ENCODE results near the gene BLM. TPM values are rescaled to one million over a fixed set of nuclear protein-coding genes. Genes with fewer than 3 reads are reported as not detected.

Gene BLM
- total RNA-seq, 2 donors from 2014 or later, result 49.6 to 58.7 TPM

- no peak overlapping the region for H3K4me3 Mint-ChIP-seq
- no peaks in the 10 kb centered on the region for H3K27me3 Mint-ChIP-seq
- DNase-seq (ENCODE audit: low spot score) (no peak), ATAC-seq (no peak)
- H3K36me3 Mint-ChIP-seq, result peaks cover 27% of the 10 kb centered on the region
- no peaks in the 10 kb centered on the region for H3K9me3 Mint-ChIP-seq
- peaks cover 13 to 24% of the 10 kb centered on the region in 2 donors for H3K4me1 Mint-ChIP-seq (ENCODE audit: low read depth in 2 of 2)
- H3K27ac Mint-ChIP-seq, result no peak overlapping the region
Observed at GRCh38 chr15:90794538-90794937, 77.4 kb downstream of the BLM start.

- H3K4me1 Mint-ChIP-seq (ENCODE audit: low read depth in 2 of 2), result peaks cover 5 to 34% of the 10 kb centered on the region in 2 donors
- no peak overlapping the region for H3K4me3 Mint-ChIP-seq
- ATAC-seq (no peak), DNase-seq (ENCODE audit: low spot score) (no peak)
- no peaks in the 10 kb centered on the region for H3K9me3 Mint-ChIP-seq
- H3K27me3 Mint-ChIP-seq, result no peaks in the 10 kb centered on the region
- peak overlapping the region; percentile 2 to 80 for H3K27ac Mint-ChIP-seq
- H3K36me3 Mint-ChIP-seq, result peaks cover 30% of the 10 kb centered on the region
Observed at GRCh38 chr15:90799639-90800170, 82.6 kb downstream of the BLM start.

GRCh38 chr15:90801803-90802202, 84.7 kb downstream of the BLM start:
- H3K4me1 Mint-ChIP-seq (ENCODE audit: low read depth in 2 of 2), result peaks cover 1 to 28% of the 10 kb centered on the region in 2 donors
- no peak overlapping the region for H3K4me3 Mint-ChIP-seq
- H3K9me3 Mint-ChIP-seq, result no peaks in the 10 kb centered on the region
- peak overlapping the region; percentile 2 to 80 for H3K27ac Mint-ChIP-seq
- no peaks in the 10 kb centered on the region for H3K27me3 Mint-ChIP-seq
- no peak for ATAC-seq
- peaks cover 20% of the 10 kb centered on the region for H3K36me3 Mint-ChIP-seq
- DNase-seq (ENCODE audit: low spot score), result no peak

- peaks cover 32 to 34% of the 10 kb centered on the region in 2 donors for H3K4me1 Mint-ChIP-seq (ENCODE audit: low read depth in 2 of 2)
- peak overlapping the region; percentile 34 to 50 for H3K27ac Mint-ChIP-seq
- H3K4me3 Mint-ChIP-seq, result peak overlapping the region; percentile 22
- peaks cover 21% of the 10 kb centered on the region for H3K36me3 Mint-ChIP-seq
- no peaks in the 10 kb centered on the region for H3K27me3 Mint-ChIP-seq
- ATAC-seq, result peak; percentile 17 to 32
- no peaks in the 10 kb centered on the region for H3K9me3 Mint-ChIP-seq
- DNase-seq (ENCODE audit: low spot score), result no peak
Observed at GRCh38 chr15:90807074-90807785, 90.1 kb downstream of the BLM start.

- Mint-ChIP-seq H3K27ac (peak overlapping the region; percentile 34 to 50), H3K9me3 (no peaks in the 10 kb centered on the region), H3K36me3 (peaks cover 24% of the 10 kb centered on the region), H3K4me1 (ENCODE audit: low read depth in 2 of 2) (peaks cover 36 to 39% of the 10 kb centered on the region in 2 donors), H3K4me3 (peak overlapping the region; percentile 22), H3K27me3 (no peaks in the 10 kb centered on the region)
- no peak for DNase-seq (ENCODE audit: low spot score)
- ATAC-seq, result peak; percentile 66 to 78
Observed at GRCh38 chr15:90807786-90808086, 90.6 kb downstream of the BLM start.

GRCh38 chr15:90808517-90809235, 91.5 kb downstream of the BLM start:
- DNase-seq (ENCODE audit: low spot score) (no peak), ATAC-seq (no peak)
- peak overlapping the region; percentile 34 to 50 for H3K27ac Mint-ChIP-seq
- H3K27me3 Mint-ChIP-seq, result no peaks in the 10 kb centered on the region
- H3K4me1 Mint-ChIP-seq (ENCODE audit: low read depth in 2 of 2), result peaks cover 44 to 46% of the 10 kb centered on the region in 2 donors
- H3K4me3 Mint-ChIP-seq, result peak overlapping the region; percentile 4
- H3K9me3 Mint-ChIP-seq, result no peaks in the 10 kb centered on the region
- H3K36me3 Mint-ChIP-seq, result peaks cover 30% of the 10 kb centered on the region

- Mint-ChIP-seq H3K9me3 (no peaks in the 10 kb centered on the region), H3K27me3 (no peaks in the 10 kb centered on the region), H3K4me1 (ENCODE audit: low read depth in 2 of 2) (peaks cover 53 to 54% of the 10 kb centered on the region in 2 donors), H3K27ac (peak overlapping the region in 1 of 2 donors; percentile 50), H3K4me3 (no peak overlapping the region), H3K36me3 (peaks cover 30% of the 10 kb centered on the region)
- DNase-seq (ENCODE audit: low spot score) (no peak), ATAC-seq (no peak)
Observed at GRCh38 chr15:90809536-90809935, 92.4 kb downstream of the BLM start.

- Mint-ChIP-seq H3K9me3 (no peaks in the 10 kb centered on the region), H3K27me3 (no peaks in the 10 kb centered on the region), H3K27ac (peak overlapping the region in 1 of 2 donors; percentile 50), H3K36me3 (peaks cover 32% of the 10 kb centered on the region), H3K4me1 (ENCODE audit: low read depth in 2 of 2) (peaks cover 60 to 62% of the 10 kb centered on the region in 2 donors), H3K4me3 (no peak overlapping the region)
- no peak for DNase-seq (ENCODE audit: low spot score)
- no peak for ATAC-seq
Observed at GRCh38 chr15:90810354-90810753, 93.2 kb downstream of the BLM start.

GRCh38 chr15:90812171-90812957, 95.2 kb downstream of the BLM start:
- H3K4me1 Mint-ChIP-seq (ENCODE audit: low read depth in 2 of 2), result peaks cover 68 to 74% of the 10 kb centered on the region in 2 donors
- no peaks in the 10 kb centered on the region for H3K27me3 Mint-ChIP-seq
- DNase-seq (ENCODE audit: low spot score) (no peak), ATAC-seq (no peak)
- H3K27ac Mint-ChIP-seq, result peak overlapping the region; percentile 98 to 99
- H3K4me3 Mint-ChIP-seq, result peak overlapping the region; percentile 47
- no peaks in the 10 kb centered on the region for H3K9me3 Mint-ChIP-seq
- H3K36me3 Mint-ChIP-seq, result peaks cover 32% of the 10 kb centered on the region

GRCh38 chr15:90812958-90813265, 95.8 kb downstream of the BLM start:
- DNase-seq (ENCODE audit: low spot score) (no peak), ATAC-seq (no peak)
- Mint-ChIP-seq H3K27me3 (no peaks in the 10 kb centered on the region), H3K36me3 (peaks cover 32% of the 10 kb centered on the region), H3K27ac (peak overlapping the region; percentile 98 to 99), H3K9me3 (no peaks in the 10 kb centered on the region), H3K4me1 (ENCODE audit: low read depth in 2 of 2) (peaks cover 68 to 74% of the 10 kb centered on the region in 2 donors), H3K4me3 (peak overlapping the region; percentile 47)

- Mint-ChIP-seq H3K36me3 (peaks cover 28% of the 10 kb centered on the region), H3K4me3 (peak overlapping the region; percentile 77), H3K27me3 (no peaks in the 10 kb centered on the region), H3K27ac (peak overlapping the region; percentile 98 to 99), H3K9me3 (no peaks in the 10 kb centered on the region), H3K4me1 (ENCODE audit: low read depth in 2 of 2) (peaks cover 67 to 73% of the 10 kb centered on the region in 2 donors)
- DNase-seq (ENCODE audit: low spot score), result no peak
- ATAC-seq, result no peak
Observed at GRCh38 chr15:90813796-90814190, 96.6 kb downstream of the BLM start.

- H3K27ac Mint-ChIP-seq, result peak overlapping the region; percentile 98 to 99
- ATAC-seq, result peak in 1 of 2 donors; percentile 32
- peak overlapping the region; percentile 77 for H3K4me3 Mint-ChIP-seq
- no peak for DNase-seq (ENCODE audit: low spot score)
- H3K27me3 Mint-ChIP-seq, result no peaks in the 10 kb centered on the region
- H3K9me3 Mint-ChIP-seq, result no peaks in the 10 kb centered on the region
- peaks cover 28% of the 10 kb centered on the region for H3K36me3 Mint-ChIP-seq
- H3K4me1 Mint-ChIP-seq (ENCODE audit: low read depth in 2 of 2), result peaks cover 66 to 72% of the 10 kb centered on the region in 2 donors
Observed at GRCh38 chr15:90814191-90814821, 97.2 kb downstream of the BLM start.

- peak overlapping the region; percentile 77 for H3K4me3 Mint-ChIP-seq
- H3K36me3 Mint-ChIP-seq, result peaks cover 22% of the 10 kb centered on the region
- ATAC-seq (peak in 1 of 2 donors; percentile 0), DNase-seq (ENCODE audit: low spot score) (no peak)
- no peaks in the 10 kb centered on the region for H3K27me3 Mint-ChIP-seq
- H3K4me1 Mint-ChIP-seq (ENCODE audit: low read depth in 2 of 2), result peaks cover 77 to 78% of the 10 kb centered on the region in 2 donors
- H3K9me3 Mint-ChIP-seq, result no peaks in the 10 kb centered on the region
- H3K27ac Mint-ChIP-seq, result peak overlapping the region; percentile 98 to 99
Observed at GRCh38 chr15:90816401-90817116, 99.4 kb downstream of the BLM start.

Data from natural killer cell treated with Interleukin-12 subunit alpha and Interleukin-12 subunit beta and Interleukin-15 and Interleukin-18, amount 100 ng/mL, for 72 hours (primary cell).